ENCODE results near the gene QSOX1.

DNA sequence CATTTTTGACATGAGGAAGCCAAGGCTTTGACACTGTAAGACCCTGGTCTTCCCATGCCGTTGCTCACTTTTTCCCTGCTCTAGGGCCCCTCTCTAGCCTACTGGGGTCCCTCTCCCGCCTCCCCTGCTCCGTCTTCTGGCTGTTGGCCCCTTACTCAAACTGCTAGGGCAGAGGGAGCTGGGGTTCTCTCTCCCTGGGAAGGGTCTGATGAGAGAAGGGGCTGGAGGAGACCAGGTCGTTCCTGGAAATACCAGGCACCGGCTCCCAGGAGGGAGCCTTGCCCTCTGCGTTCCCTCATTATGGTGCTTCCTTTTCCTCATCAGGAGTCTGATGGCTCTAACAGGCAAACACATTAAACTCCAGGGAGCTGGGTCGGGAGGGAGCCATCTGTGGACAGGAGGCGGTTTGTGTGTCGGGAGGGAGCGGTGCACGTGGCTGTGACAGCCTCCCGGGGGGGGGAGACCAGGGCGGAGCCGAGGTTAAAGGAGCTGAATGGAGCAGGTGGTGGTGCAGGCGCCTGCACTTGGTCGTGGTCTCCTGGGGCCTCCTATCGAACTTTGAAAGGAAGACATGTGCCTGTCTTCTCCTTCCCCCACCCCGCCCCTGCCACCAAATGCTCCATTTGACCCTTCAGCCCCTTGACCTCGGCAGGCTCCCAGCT is 40.0 kb downstream of the QSOX1 start:
- TF ChIP-seq EZH2 (IDR thresholded peaks at IDR 0.05) (no peak), POLR2AphosphoS5 (IDR thresholded peaks at IDR 0.05; ENCODE audit: borderline replicate concordance, low read depth, low read length) (no peak)

Data from SK-N-MC (cell line).